Naive B cell (primary cell): Measurements from ENCODE around the gene SOHLH2. TPM values are rescaled to one million over a fixed set of nuclear protein-coding genes. Genes with fewer than 3 reads are reported as not detected.
A peak's percentile ranks its signal among the peaks of the same experiment; 100 is the strongest.

Source experiments
- ATAC-seq, 2 donors: fragments of 150-1000 bp; cut with Tn5 transposase; 2 replicates each; pipeline ENCODE4 v1.10.0; 2021; ENCODE audit warnings: low read depth in 2 of 2, mild to moderate bottlenecking in 2 of 2, moderate library complexity in 2 of 2
- DNase-seq: peaks from one replicate; pipeline ENCODE4 v3.0.0; 2022
- H3K27ac Mint-ChIP-seq, 6 donors: one replicate each; pipeline ENCODE4 v1.8.0; 2020 to 2022; ENCODE audit warnings: mild to moderate bottlenecking in 6 of 6, mixed read lengths in 6 of 6, moderate library complexity in 5 of 6, inconsistent platforms in 2 of 6
- H3K27me3 Mint-ChIP-seq, 3 donors: one replicate each; pipeline ENCODE4 v1.8.0; 2021 to 2022; ENCODE audit warnings: mixed read lengths in 3 of 3, mild to moderate bottlenecking in 1 of 3
- H3K36me3 Mint-ChIP-seq, 2 donors: one replicate each; pipeline ENCODE4 v1.8.0; 2020 to 2022; ENCODE audit warnings: mixed read lengths in 2 of 2, inconsistent platforms in 1 of 2, mild to moderate bottlenecking in 1 of 2
- H3K4me1 Mint-ChIP-seq, 3 donors: one replicate each; pipeline ENCODE4 v1.8.0; 2020 to 2022; ENCODE audit warnings: mixed read lengths in 3 of 3, inconsistent platforms in 1 of 3, mild to moderate bottlenecking in 1 of 3, moderate library complexity in 1 of 3
- H3K4me3 Mint-ChIP-seq, 8 donors: one replicate each; pipeline ENCODE4 v1.8.0; 2020 to 2022; ENCODE audit warnings: mild to moderate bottlenecking in 8 of 8, mixed read lengths in 8 of 8, moderate library complexity in 8 of 8, inconsistent platforms in 2 of 8
- H3K9me3 Mint-ChIP-seq, 7 donors: one replicate each; pipeline ENCODE4 v1.8.0; 2020 to 2022; ENCODE audit warnings: mixed read lengths in 7 of 7, mild to moderate bottlenecking in 5 of 7, inconsistent platforms in 2 of 7, moderate library complexity in 1 of 7
- polyA plus RNA-seq, 6 donors: library from polyadenylated mRNA; unstranded; fragments of 300-500 nt; fragmentation: Illumina TruSeq; gene quantifications; one replicate each; pipeline ENCODE4 v1.2.3, GENCODE V29; 2021; ENCODE audit warnings: low read depth in 6 of 6

The SOHLH2 gene
- polyA plus RNA-seq, 6 donors from 2014 or later, result not detected

DNA sequence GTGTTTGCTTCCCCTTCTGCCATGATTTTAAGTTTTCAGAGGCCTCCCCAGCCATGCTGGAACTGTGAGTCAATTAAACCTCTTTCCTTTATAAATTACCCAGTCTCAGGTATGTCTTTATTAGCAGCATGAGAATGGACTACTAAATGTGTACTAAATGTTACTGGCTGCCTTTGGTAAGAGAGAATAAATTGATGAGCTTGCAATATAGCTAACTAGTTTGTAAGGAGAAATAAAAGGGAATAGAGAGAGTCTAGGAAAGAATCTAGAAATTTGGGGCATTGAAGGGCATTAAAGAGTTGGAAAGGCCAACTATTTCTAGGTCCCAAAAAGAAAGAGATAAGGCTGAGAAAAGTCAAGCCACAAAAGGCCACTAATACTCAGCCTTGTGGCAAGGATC lies 5.5 kb upstream of the SOHLH2 start:
- Mint-ChIP-seq H3K36me3 (peaks cover 0 to 3% of the 10 kb centered on the region in 2 donors), H3K9me3 (peaks cover 4 to 25% (median 15%) of the 10 kb centered on the region in 7 donors), H3K27me3 (peaks cover 0 to 6% (median 0%) of the 10 kb centered on the region in 3 donors), H3K4me1 (no peaks in the 10 kb centered on the region), H3K27ac (no peak overlapping the region), H3K4me3 (no peak overlapping the region)
- ATAC-seq (no peak), DNase-seq (no peak)

DNA sequence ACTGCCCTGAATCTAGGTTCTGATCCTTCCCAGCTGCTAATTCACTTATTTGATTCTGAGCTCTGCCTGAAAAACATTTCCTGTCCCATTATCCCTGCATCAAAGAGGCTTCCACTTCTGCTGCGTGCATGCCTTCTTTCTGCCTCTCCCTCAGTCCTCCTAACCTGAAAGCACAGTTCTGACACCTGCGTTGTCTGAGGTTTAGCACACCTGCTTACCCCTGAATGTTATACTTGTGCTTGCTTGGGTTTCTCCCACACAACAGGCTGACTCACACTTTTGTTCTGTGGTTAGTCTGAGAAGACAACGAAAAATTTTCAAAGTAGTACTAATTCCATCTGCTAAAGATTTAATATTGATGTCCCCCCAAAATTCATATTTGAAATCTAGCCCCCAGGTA lies 3.1 kb upstream of the SOHLH2 start:
- H3K4me3 Mint-ChIP-seq, result no peak overlapping the region
- H3K27ac Mint-ChIP-seq, result no peak overlapping the region
- peaks cover 0 to 16% (median 7%) of the 10 kb centered on the region in 7 donors for H3K9me3 Mint-ChIP-seq
- peaks cover 0 to 6% (median 0%) of the 10 kb centered on the region in 3 donors for H3K27me3 Mint-ChIP-seq
- ATAC-seq, result no peak
- no peak for DNase-seq
- H3K4me1 Mint-ChIP-seq, result no peaks in the 10 kb centered on the region
- peaks cover 0 to 3% of the 10 kb centered on the region in 2 donors for H3K36me3 Mint-ChIP-seq

DNA sequence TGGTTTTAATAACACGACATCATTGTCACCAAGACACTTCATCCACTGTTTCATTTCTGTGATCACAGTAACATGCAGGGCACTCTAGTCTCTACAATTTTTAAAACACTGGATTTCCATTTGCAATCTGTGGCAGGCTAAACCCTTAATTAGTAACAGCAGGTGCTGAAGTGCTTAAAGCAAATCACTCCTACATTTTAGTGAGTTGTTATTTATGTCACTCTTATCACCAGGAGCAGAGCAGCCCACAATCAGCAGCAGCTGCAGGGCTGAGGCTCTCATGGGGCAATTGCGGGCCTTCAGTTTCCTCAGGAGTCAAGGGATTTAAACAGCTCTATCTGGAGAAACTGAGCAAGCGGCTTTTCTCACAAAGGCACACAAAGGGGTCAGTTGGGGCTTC lies 1.6 kb downstream of the SOHLH2 start:
- Mint-ChIP-seq H3K9me3 (peaks cover 0 to 9% (median 6%) of the 10 kb centered on the region in 7 donors), H3K27me3 (peaks cover 0 to 9% (median 6%) of the 10 kb centered on the region in 3 donors), H3K27ac (no peak overlapping the region), H3K4me3 (no peak overlapping the region), H3K36me3 (peaks cover 0 to 3% of the 10 kb centered on the region in 2 donors), H3K4me1 (no peaks in the 10 kb centered on the region)
- ATAC-seq (no peak), DNase-seq (no peak)

DNA sequence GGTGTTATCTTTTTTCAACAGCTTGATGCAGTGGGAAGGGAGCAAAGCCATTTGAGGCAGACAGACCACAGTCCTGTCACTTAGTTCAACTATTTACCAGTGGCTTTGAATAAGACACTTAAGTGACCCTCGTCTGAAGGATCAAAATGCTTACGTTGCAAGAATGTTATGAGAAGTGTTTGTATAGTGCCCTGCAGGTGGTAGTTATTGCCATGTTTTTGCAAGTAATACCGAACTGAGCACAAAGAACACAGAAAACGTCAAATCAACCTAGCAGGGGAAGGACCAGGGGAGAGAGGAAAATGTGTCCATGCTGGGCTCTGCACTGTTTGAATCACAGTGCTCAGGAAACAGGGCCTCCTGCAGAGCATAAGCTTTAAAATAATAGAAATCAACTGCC lies 2.8 kb downstream of the SOHLH2 start:
- Mint-ChIP-seq H3K36me3 (peaks cover 0 to 3% of the 10 kb centered on the region in 2 donors), H3K4me1 (no peaks in the 10 kb centered on the region), H3K4me3 (no peak overlapping the region), H3K27ac (no peak overlapping the region), H3K27me3 (peaks cover 0 to 9% (median 6%) of the 10 kb centered on the region in 3 donors), H3K9me3 (peaks cover 0 to 6% (median 3%) of the 10 kb centered on the region in 7 donors)
- DNase-seq (no peak), ATAC-seq (no peak)

DNA sequence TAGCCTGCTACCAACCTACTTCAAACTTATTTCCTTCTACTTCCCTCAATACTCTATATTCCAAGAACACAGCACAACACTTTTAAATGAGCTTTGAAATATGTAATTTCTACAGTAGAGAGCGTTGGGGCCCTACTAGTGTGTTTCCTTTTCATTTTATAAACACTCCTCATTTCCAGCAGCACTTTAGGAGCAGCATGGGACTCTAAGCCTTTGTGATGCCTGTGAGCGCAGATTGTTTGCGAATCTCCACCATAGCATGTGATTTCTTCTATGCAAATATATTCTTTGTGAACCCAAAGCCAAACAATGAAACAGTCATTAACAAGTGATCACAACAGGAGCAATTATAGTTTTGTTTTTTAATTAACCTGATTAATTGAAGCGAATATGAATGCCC lies 3.6 kb downstream of the SOHLH2 start:
- no peak for ATAC-seq
- Mint-ChIP-seq H3K27ac (no peak overlapping the region), H3K4me3 (no peak overlapping the region), H3K9me3 (peaks cover 0 to 5% (median 0%) of the 10 kb centered on the region in 7 donors), H3K4me1 (no peaks in the 10 kb centered on the region), H3K36me3 (peaks cover 0 to 3% of the 10 kb centered on the region in 2 donors), H3K27me3 (peaks cover 0 to 9% (median 6%) of the 10 kb centered on the region in 3 donors)
- DNase-seq, result no peak

DNA sequence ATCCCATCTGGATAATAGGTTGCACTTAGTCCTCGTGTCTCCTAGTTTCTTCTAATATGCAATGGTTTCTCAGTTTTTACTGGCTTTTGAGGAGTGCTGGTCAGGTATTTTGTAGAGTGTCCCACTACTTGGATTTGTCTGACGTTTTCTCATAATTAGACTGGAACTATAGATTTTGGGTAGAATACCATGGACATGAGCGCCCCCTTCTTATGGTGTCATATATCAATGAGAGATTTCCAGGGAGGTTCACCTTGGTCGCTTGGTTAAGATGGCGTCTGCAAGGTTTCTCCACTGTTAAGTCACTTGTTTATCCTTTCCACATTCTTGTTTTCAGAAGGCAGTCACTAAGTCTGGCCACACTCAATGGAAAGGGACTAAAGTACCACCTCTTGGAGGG lies 6.7 kb downstream of the SOHLH2 start:
- no peak for ATAC-seq
- no peak overlapping the region for H3K27ac Mint-ChIP-seq
- H3K27me3 Mint-ChIP-seq, result peaks cover 0 to 9% (median 6%) of the 10 kb centered on the region in 3 donors
- peaks cover 0 to 5% (median 0%) of the 10 kb centered on the region in 7 donors for H3K9me3 Mint-ChIP-seq
- no peaks in the 10 kb centered on the region for H3K36me3 Mint-ChIP-seq
- no peak overlapping the region for H3K4me3 Mint-ChIP-seq
- DNase-seq, result no peak
- H3K4me1 Mint-ChIP-seq, result no peaks in the 10 kb centered on the region

DNA sequence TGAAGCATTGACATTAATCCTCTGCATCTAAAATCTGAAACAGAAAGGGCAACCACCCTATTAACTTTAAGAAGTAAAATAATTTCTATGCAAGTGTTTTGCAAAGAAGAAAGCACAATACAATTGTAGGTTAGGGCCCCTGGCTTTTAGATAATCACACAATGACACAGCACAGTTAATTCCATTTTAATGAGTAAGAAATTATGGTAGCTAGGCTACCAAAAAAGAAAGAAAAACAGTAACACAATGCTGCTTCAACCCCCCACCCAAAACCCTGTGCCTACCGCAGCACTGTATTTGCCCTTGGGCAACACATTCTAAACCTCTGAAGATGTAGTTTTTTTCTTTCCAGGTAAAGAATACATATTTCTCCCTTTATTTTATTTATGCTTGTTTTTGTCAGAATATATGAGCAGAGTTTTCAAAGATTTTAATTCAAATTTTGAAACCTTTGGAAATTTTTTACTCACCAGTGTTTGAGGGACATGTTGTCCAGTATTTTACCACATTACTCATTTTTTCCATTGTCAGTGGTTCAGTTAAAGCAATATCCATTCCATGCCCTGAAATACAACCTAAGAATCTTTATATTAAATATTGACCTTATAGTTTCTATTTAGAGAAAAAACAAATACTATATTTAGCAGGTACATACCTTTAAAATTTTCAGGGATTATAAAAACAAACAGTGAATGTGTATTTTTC lies 21.1 kb downstream of the SOHLH2 start:
- H3K36me3 Mint-ChIP-seq, result no peaks in the 10 kb centered on the region

DNA sequence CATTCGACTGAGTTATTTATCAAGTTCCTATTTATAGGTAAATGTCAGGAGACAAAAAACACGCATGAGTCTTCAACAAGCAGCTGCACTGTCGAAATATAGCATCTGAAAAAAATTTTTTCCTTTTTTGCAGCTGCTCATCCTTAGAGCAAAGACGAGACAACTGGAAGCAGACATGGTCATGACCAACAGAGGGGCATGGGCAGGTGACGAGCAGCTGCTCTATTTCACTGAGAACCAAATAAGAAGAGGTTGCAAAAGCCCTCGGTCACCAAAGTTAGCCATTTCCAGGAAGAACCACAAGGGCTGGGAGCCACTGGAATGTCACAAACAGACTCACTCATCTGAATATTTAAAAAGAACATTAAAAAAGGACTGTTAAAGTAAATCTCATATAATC lies 22.2 kb downstream of the SOHLH2 start:
- H3K4me3 Mint-ChIP-seq, result no peak overlapping the region
- DNase-seq (no peak), ATAC-seq (no peak)
- H3K27me3 Mint-ChIP-seq, result peaks cover 0 to 5% (median 0%) of the 10 kb centered on the region in 3 donors
- H3K4me1 Mint-ChIP-seq, result no peaks in the 10 kb centered on the region
- no peak overlapping the region for H3K27ac Mint-ChIP-seq
- H3K36me3 Mint-ChIP-seq, result no peaks in the 10 kb centered on the region
- H3K9me3 Mint-ChIP-seq, result peaks cover 0 to 11% (median 0%) of the 10 kb centered on the region in 7 donors

More for the DNA sequence above, 21.1 kb downstream of the SOHLH2 start:
- Mint-ChIP-seq H3K9me3 (peaks cover 0 to 11% (median 0%) of the 10 kb centered on the region in 7 donors), H3K4me1 (no peaks in the 10 kb centered on the region), H3K27ac (no peak overlapping the region), H3K27me3 (peaks cover 0 to 5% (median 0%) of the 10 kb centered on the region in 3 donors), H3K4me3 (no peak overlapping the region)
- no peak for ATAC-seq
- DNase-seq, result no peak

DNA sequence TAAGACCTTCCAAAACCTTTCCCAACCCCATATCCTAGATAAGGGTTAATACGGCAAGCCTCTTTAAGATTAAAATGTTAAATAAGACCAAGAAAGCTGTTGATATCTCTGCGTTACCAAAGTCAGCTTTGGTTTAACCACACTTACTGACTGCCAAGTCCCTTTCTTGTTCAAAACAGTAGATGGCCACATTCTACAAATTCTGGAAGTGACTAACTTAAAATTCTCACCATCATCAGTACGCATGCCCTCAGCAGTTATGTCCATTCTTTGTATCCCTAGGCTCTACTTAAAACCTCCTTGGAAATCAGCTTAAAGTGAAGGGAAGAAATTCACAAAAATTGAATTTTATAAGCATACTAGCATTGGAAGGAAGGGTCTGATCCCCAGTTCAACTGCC lies 23.6 kb downstream of the SOHLH2 start:
- no peaks in the 10 kb centered on the region for H3K4me1 Mint-ChIP-seq
- no peaks in the 10 kb centered on the region for H3K36me3 Mint-ChIP-seq
- ATAC-seq (no peak), DNase-seq (no peak)
- no peak overlapping the region for H3K27ac Mint-ChIP-seq
- peaks cover 0 to 5% (median 0%) of the 10 kb centered on the region in 3 donors for H3K27me3 Mint-ChIP-seq
- H3K9me3 Mint-ChIP-seq, result peaks cover 0 to 11% (median 0%) of the 10 kb centered on the region in 7 donors
- no peak overlapping the region for H3K4me3 Mint-ChIP-seq

DNA sequence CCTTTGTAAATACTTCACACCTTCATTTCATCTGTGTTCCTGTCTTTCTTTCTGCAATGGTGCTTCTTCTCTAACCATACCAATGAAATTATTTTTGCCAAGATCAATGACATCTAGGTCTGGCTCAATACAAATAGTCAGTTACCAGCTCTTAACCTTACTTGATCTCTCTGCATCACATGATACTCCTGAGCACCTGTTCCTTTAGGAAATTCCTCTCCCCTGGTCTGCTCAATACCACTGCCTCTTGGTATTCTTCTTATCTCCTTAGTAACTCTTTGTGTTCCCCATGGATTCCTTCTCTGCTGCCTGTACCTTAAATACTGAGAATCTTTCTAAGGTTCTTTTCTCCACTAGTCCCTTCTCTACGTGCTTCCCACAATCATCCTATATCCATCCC lies 25.9 kb downstream of the SOHLH2 start:
- ATAC-seq (no peak), DNase-seq (no peak)
- Mint-ChIP-seq H3K4me3 (no peak overlapping the region), H3K27ac (no peak overlapping the region), H3K36me3 (no peaks in the 10 kb centered on the region), H3K4me1 (no peaks in the 10 kb centered on the region), H3K27me3 (peaks cover 0 to 5% (median 0%) of the 10 kb centered on the region in 3 donors), H3K9me3 (peaks cover 0 to 11% (median 0%) of the 10 kb centered on the region in 7 donors)

DNA sequence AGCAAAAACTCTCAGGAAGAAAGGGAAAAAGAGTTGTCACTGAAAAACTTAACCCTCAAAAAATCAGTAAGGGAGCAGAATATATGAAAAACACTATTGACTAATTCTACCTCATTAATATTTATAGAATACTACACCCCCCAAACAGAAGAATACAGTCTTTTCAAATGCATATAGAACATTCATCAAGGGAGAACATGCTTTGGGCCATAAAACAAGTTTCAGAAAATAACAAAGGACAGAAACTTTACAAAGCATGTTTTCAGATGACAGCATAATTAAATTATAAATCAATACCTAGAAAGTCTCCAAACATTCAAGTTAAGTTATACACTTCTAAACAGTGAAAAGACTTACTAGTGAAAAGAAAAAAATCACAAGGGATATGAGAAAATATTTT lies 30.5 kb downstream of the SOHLH2 start:
- H3K4me3 Mint-ChIP-seq, result no peak overlapping the region
- H3K36me3 Mint-ChIP-seq, result no peaks in the 10 kb centered on the region

DNA sequence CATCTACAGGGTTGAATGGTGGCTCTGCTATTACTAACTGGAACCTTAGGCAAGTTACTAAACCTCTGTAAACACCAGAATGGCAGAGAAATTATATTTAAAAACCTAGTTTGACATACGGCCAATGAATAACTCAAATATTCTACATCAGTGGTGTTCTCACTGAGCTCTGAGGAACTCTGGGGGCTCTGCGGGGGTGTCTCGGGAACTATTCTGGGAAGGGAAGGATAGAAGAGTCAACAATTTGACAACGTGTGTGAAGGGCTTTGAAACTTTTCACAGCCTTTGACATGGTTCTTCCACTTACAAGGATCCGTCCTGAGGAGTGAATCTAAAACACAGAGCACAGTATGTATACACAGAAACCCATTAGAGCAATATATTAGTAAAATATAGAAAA lies 38.7 kb downstream of the SOHLH2 start:
- DNase-seq (no peak), ATAC-seq (no peak)
- H3K4me3 Mint-ChIP-seq, result no peak overlapping the region
- no peaks in the 10 kb centered on the region for H3K36me3 Mint-ChIP-seq
- H3K9me3 Mint-ChIP-seq, result peaks cover 0 to 7% (median 0%) of the 10 kb centered on the region in 7 donors
- H3K27me3 Mint-ChIP-seq, result no peaks in the 10 kb centered on the region
- no peak overlapping the region for H3K27ac Mint-ChIP-seq
- no peaks in the 10 kb centered on the region for H3K4me1 Mint-ChIP-seq

More for the DNA sequence above, 30.5 kb downstream of the SOHLH2 start:
- Mint-ChIP-seq H3K9me3 (peaks cover 0 to 17% (median 3%) of the 10 kb centered on the region in 7 donors), H3K27ac (no peak overlapping the region), H3K27me3 (no peaks in the 10 kb centered on the region), H3K4me1 (no peaks in the 10 kb centered on the region)
- ATAC-seq (no peak), DNase-seq (no peak)

DNA sequence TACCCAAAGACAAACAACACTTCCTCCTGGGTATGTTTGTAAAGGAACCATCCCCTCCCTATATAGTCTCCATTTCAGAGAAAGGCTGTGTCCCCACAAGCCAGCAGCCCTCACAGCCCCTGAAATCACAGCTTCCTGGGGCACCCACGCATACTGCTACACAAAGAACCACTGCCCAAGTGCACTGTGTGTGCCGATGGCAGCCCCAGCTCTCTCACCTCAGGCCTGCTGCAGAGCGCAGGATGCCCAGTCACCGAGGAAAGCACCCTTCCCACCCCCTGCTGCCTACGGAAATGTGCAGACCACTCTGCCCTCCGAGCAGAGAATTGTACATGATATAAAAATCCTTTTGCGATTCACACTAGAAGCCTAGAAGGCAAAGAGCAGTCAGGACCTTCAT lies 39.4 kb downstream of the SOHLH2 start:
- peaks cover 0 to 7% (median 0%) of the 10 kb centered on the region in 7 donors for H3K9me3 Mint-ChIP-seq
- DNase-seq (no peak), ATAC-seq (no peak)
- peak overlapping the region in 1 of 6 donors; percentile 26 for H3K27ac Mint-ChIP-seq
- H3K4me3 Mint-ChIP-seq, result no peak overlapping the region
- H3K27me3 Mint-ChIP-seq, result no peaks in the 10 kb centered on the region
- no peaks in the 10 kb centered on the region for H3K4me1 Mint-ChIP-seq
- H3K36me3 Mint-ChIP-seq, result no peaks in the 10 kb centered on the region

DNA sequence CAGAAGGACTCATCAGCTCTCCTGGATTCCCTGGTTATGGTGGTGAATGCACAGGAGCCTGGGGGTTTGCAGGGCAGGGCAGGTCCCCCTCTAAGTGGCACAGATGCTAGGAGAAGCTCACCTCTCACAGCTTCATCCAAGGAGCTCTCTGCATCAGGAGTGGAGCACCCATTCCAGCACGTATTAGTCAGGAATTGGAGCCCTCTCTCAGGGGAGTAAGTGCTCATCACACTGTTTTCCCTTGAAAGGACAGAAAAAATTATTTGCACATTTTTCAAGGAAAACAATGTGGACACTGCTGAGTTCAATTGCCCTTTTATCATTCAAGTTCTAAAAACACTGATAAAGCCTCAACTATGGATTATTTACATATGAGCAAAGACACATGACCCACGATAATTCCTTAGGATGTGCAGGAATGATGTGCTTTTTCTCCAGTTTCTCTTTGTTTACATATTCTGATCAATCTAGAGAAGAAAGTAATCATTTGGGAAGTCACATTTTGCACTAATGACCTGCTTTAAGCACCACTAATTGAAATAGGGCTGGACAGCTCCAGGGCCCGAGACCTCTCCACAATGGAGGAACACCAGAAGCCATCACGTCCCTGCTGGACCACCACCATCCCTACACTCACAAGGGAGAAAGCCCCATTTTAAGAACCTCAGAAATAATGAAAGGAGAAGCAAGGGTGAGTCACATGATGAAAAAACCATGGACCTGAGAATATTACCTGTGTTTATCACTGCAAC lies 40.6 kb downstream of the SOHLH2 start:
- Mint-ChIP-seq H3K4me1 (no peaks in the 10 kb centered on the region), H3K36me3 (no peaks in the 10 kb centered on the region), H3K27ac (no peak overlapping the region), H3K27me3 (no peaks in the 10 kb centered on the region), H3K9me3 (peaks cover 0 to 2% (median 0%) of the 10 kb centered on the region in 7 donors), H3K4me3 (no peak overlapping the region)
- DNase-seq (no peak), ATAC-seq (no peak)
